Left lung (tissue), 10 donors: ENCODE measurements around the gene PRKCQ. TPM values are rescaled to one million over a fixed set of nuclear protein-coding genes. Genes with fewer than 3 reads are reported as not detected.

Experiments used
- ATAC-seq: fragments of 200-7000 bp; cut with Tn5 transposase; one replicate; pipeline ENCODE4 v1.9.1; 2020; ENCODE audit warnings: moderate library complexity
- DNase-seq, 4 donors: peaks; one replicate each; pipeline ENCODE4 v3.0.0-alpha.2; 2013 to 2020
- H3K27ac ChIP-seq, 2 donors: fragments of 200-600 bp; sonication (generic) in 1 of 2; one replicate each; pipeline versions ENCODE4 v1.5.0 to v1.8.0; 2020 to 2021
- H3K27me3 ChIP-seq, 2 donors: fragments of 200-600 bp; sonication (generic) in 1 of 2; one replicate each; pipeline versions ENCODE4 v1.5.0 to v1.8.0; 2020 to 2021
- H3K36me3 ChIP-seq, 2 donors: fragments of 200-600 bp; sonication (generic) in 1 of 2; one replicate each; pipeline versions ENCODE4 v1.5.0 to v1.8.0; 2020 to 2021
- H3K4me1 ChIP-seq, 2 donors: fragments of 200-600 bp; one replicate each; pipeline ENCODE4 v1.8.0; 2021
- H3K4me3 ChIP-seq, 2 donors: fragments of 200-600 bp; sonication (generic) in 1 of 2; one replicate each; pipeline versions ENCODE4 v1.5.0 to v1.8.0; 2020 to 2021; ENCODE audit warnings: mild to moderate bottlenecking in 1 of 2
- H3K9me3 ChIP-seq, 2 donors: fragments of 200-600 bp; sonication (generic) in 1 of 2; one replicate each; pipeline versions ENCODE4 v1.5.0 to v1.8.0; 2020 to 2021
- intact Hi-C, 2 donors: fragments of 100-400 bp; cut with DNase I; formaldehyde crosslinking; loops; one replicate each; pipeline versions ENCODE4 v1.11.2 to v1.14.2; 2022
- polyA plus RNA-seq, 6 donors: library from polyadenylated mRNA; unstranded; fragments of 120-200 nt; gene quantifications; one replicate each; pipeline ENCODE4 v1.2.1, GENCODE V29; 2013; ENCODE audit not compliant: insufficient read length in 6 of 6
- total RNA-seq, 2 donors: library from RNA; stranded (reverse); fragmentation: NEBNext Ultra II Directional; extraction: Animal tissue kit (Norgen Biotek cat#: 25700); gene quantifications; one replicate each; pipeline ENCODE4 v1.2.1, GENCODE V29; 2021
- TF ChIP-seq, protein P1 (sequence below), 2 donors: fragments of 200-600 bp; sonication (generic) in 1 of 2; IDR thresholded peaks; one replicate each; pipeline versions ENCODE4 v1.5.0 to v1.8.0; 2021; ENCODE audit warnings: antibody characterized with exemption in 2 of 2
- donor health status: DM: no; HTN: yes; CAD: no.
- donor health status: DM: no; HTN: no; CAD: no.

PRKCQ gene
- total and polyA plus RNA-seq, 8 donors, result 5.5 to 7.3 (median 6.4) TPM

DNA sequence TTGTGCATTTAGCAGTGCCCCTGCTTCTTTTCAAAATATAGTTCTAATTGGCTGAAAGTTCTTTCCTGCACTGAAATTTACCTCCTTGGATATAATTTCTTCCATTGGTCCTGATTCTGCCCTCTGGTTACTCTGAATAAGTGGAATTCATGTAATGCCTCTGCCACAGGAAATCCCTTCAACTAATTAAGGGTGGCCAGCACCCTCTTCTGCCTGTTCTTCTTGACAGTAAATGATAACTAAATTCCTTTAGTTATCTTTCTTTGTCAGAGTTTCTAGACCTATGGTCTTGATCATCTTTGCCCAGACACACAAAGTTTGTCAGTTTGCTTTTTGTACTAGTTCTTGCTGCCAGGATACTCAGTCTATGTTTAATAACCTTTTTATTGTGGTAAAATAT, 40.2 kb downstream of the PRKCQ start:
- H3K36me3 ChIP-seq, result no peaks in the 10 kb centered on the region
- intact Hi-C loops, result no loop called here
- DNase-seq (no peak), ATAC-seq (no peak)
- TF ChIP-seq, protein P1, sequence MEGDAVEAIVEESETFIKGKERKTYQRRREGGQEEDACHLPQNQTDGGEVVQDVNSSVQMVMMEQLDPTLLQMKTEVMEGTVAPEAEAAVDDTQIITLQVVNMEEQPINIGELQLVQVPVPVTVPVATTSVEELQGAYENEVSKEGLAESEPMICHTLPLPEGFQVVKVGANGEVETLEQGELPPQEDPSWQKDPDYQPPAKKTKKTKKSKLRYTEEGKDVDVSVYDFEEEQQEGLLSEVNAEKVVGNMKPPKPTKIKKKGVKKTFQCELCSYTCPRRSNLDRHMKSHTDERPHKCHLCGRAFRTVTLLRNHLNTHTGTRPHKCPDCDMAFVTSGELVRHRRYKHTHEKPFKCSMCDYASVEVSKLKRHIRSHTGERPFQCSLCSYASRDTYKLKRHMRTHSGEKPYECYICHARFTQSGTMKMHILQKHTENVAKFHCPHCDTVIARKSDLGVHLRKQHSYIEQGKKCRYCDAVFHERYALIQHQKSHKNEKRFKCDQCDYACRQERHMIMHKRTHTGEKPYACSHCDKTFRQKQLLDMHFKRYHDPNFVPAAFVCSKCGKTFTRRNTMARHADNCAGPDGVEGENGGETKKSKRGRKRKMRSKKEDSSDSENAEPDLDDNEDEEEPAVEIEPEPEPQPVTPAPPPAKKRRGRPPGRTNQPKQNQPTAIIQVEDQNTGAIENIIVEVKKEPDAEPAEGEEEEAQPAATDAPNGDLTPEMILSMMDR (IDR thresholded peaks at IDR 0.05), result no peak
- no peak overlapping the region for H3K27ac ChIP-seq
- no peaks in the 10 kb centered on the region for H3K9me3 ChIP-seq
- no peak overlapping the region for H3K4me3 ChIP-seq
- H3K27me3 ChIP-seq, result no peaks in the 10 kb centered on the region
- peaks cover 0 to 19% of the 10 kb centered on the region in 2 donors for H3K4me1 ChIP-seq

DNA sequence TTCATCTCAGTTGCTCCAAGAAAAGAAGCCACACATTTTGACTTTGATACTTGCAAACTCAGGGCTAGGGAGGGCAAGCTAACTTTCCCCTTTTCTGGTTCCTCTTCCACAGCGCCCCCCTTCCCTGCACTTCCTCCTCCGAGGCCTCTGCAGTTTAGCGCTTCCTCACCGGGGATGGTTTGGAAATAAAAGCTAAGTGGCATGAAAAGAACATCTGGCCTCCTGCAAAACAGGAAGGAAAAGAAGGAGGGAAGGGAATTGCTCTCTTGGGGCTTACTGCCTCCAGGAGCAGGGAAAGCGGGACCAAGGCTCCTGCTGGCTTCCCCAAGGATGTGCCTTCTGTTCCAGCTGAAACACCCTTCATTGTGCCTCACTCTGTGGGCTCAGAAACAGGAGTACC, 42.3 kb downstream of the PRKCQ start:
- intact Hi-C loops, result no loop called here

DNA sequence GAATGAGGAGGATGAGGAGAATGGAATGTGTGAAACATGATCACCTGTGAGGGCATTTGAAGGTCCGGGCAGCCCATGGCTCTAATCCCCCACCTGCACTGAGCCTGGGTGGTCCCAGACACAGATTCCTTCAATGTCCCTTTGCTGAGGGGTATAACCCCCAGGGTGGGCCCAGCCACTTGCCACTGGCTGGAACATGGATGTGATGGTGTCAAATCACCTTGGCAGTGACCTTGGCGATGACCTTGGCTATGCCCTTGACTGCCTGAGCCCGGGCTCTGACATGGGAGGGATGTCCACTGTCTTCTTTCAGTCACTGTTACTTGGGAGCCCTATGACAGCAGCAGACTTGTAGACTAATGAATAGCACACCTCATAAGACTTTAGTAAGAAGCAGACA, 44.0 kb downstream of the PRKCQ start:
- no peak overlapping the region for H3K27ac ChIP-seq
- intact Hi-C loops, result no loop called here
- TF ChIP-seq, protein P1 (IDR thresholded peaks at IDR 0.05), result no peak
- DNase-seq (no peak), ATAC-seq (no peak)
- no peaks in the 10 kb centered on the region for H3K9me3 ChIP-seq
- no peaks in the 10 kb centered on the region for H3K27me3 ChIP-seq
- no peak overlapping the region for H3K4me3 ChIP-seq
- H3K4me1 ChIP-seq, result peaks cover 0 to 12% of the 10 kb centered on the region in 2 donors
- no peaks in the 10 kb centered on the region for H3K36me3 ChIP-seq

More for the DNA sequence above, 42.3 kb downstream of the PRKCQ start:
- Histone ChIP-seq H3K9me3 (no peaks in the 10 kb centered on the region), H3K27ac (no peak overlapping the region), H3K27me3 (no peaks in the 10 kb centered on the region), H3K4me3 (no peak overlapping the region), H3K36me3 (no peaks in the 10 kb centered on the region), H3K4me1 (peaks cover 0 to 12% of the 10 kb centered on the region in 2 donors)
- DNase-seq, result peak in 1 of 4 donors; percentile 50
- TF ChIP-seq, protein P1 (IDR thresholded peaks at IDR 0.05), result no peak
- peak; percentile 50 for ATAC-seq

DNA sequence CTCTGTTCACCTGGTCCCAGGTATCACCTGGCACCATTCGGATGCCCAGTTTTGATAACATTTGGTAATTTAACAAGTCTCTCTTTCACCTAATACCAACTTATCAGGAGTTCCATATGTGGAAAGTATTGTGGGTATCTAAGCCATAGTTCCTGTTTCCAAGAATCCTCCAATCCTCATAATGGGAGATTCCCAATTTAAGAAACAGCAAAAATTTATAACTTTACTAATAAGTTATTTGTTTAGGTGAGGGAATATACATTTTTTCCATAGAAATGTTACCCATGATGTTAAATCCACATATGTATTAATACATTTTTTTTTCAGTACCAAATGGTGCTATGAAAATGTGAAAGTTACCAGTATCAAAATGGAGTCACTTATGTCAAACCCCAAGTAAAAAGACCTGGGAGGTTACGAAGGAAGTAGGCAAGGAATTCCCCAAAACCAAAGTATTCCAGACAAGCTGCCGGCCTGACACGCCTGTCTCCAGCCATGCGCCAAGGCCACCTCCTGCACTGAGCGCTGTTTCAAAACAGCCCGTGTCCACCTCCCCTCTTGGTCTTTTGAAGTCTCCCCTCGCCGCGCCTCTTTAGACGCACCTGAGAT, 44.8 kb downstream of the PRKCQ start:
- intact Hi-C loops, result no loop called here
- TF ChIP-seq, protein P1 (IDR thresholded peaks at IDR 0.05), result no peak
- H3K4me3 ChIP-seq, result no peak overlapping the region

DNA sequence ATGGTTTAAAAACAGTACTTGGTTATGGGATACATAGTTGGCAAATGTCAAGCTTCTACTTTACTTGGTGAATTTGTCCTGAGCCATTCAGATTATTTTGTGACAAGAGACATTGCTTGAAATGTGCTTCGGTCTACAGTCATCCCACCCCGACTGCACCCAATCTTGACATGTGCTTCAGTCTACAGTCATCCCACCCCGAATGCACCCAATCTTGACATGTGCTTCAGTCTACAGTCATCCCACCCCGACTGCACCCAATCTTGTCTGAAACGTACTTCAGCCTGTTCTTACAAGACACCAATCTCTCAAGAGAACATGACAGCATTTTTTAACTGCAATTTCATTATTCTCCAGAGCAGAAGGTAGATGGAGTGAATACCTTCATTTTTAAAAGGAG, 47.8 kb downstream of the PRKCQ start:
- Histone ChIP-seq H3K36me3 (no peaks in the 10 kb centered on the region), H3K4me3 (no peak overlapping the region), H3K9me3 (no peaks in the 10 kb centered on the region), H3K27me3 (no peaks in the 10 kb centered on the region), H3K27ac (no peak overlapping the region), H3K4me1 (no peaks in the 10 kb centered on the region)
- intact Hi-C loops, result no loop called here
- DNase-seq (no peak), ATAC-seq (no peak)
- TF ChIP-seq, protein P1 (IDR thresholded peaks at IDR 0.05), result no peak

More for the DNA sequence above, 44.8 kb downstream of the PRKCQ start:
- ATAC-seq (no peak), DNase-seq (no peak)
- no peaks in the 10 kb centered on the region for H3K9me3 ChIP-seq
- H3K27me3 ChIP-seq, result no peaks in the 10 kb centered on the region
- no peaks in the 10 kb centered on the region for H3K36me3 ChIP-seq
- peaks cover 0 to 12% of the 10 kb centered on the region in 2 donors for H3K4me1 ChIP-seq
- H3K27ac ChIP-seq, result no peak overlapping the region
